ENCODE data around the gene ANKRD61.
"Not testable (repeated sequence)": the region's sequence is repeated elsewhere in the genome, so short reads cannot be mapped to it uniquely, and the experiment has no call there.

- TF ChIP-seq, protein P1, sequence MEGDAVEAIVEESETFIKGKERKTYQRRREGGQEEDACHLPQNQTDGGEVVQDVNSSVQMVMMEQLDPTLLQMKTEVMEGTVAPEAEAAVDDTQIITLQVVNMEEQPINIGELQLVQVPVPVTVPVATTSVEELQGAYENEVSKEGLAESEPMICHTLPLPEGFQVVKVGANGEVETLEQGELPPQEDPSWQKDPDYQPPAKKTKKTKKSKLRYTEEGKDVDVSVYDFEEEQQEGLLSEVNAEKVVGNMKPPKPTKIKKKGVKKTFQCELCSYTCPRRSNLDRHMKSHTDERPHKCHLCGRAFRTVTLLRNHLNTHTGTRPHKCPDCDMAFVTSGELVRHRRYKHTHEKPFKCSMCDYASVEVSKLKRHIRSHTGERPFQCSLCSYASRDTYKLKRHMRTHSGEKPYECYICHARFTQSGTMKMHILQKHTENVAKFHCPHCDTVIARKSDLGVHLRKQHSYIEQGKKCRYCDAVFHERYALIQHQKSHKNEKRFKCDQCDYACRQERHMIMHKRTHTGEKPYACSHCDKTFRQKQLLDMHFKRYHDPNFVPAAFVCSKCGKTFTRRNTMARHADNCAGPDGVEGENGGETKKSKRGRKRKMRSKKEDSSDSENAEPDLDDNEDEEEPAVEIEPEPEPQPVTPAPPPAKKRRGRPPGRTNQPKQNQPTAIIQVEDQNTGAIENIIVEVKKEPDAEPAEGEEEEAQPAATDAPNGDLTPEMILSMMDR (conservative IDR thresholded peaks at IDR 0.05 in 1 of 2, IDR thresholded peaks at IDR 0.05 in 1 of 2; ENCODE audit: extremely low read depth in 1 of 2, insufficient read depth in 1 of 2, low read depth in 1 of 2, low read length in 2 of 2) = not testable (repeated sequence)
- TF ChIP-seq EZH2 (IDR thresholded peaks at IDR 0.05; ENCODE audit: borderline replicate concordance, low read length) = not testable (repeated sequence)
Measured at GRCh38 chr7:6059941-6060340, 28.8 kb downstream of the ANKRD61 start.
